Measurements from ENCODE around the gene LSM10.

GRCh38 chr1:36354486-36354885 is 43.2 kb downstream of the LSM10 start:
- TF ChIP-seq POLR2AphosphoS5 (IDR thresholded peaks at IDR 0.05; ENCODE audit: low read depth, low read length) (no peak), REST (IDR thresholded peaks at IDR 0.05; ENCODE audit: insufficient read depth in 1 of 2, low read depth in 2 of 2, low read length in 2 of 2) (no peak)

Data from PFSK-1 (cell line).